ENCODE data around the gene FDPS. TPM values are rescaled to one million over a fixed set of nuclear protein-coding genes. Genes with fewer than 3 reads are reported as not detected.

The FDPS gene
- total RNA-seq, 1 experiment from 2014 or later, result 228 TPM

DNA sequence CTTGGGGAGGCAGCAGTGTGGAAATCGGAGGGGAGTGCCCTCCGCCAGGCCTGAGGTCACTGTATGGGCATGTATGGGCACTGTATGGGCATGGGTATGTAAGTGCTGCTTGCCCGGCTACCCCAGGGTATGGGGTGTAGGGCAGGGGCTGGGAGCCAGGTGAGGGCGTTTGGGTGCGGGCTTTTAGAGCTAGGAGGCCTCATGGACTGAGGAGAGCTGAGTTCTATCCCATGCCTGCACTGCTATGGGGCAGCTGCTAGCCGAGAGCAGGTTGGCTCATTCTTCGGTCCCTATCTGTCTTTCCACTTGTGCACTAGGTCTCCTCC is 12.8 kb upstream of the FDPS start:
- intact Hi-C loops (cut with micrococcal nuclease; ENCODE audit: unreplicated experiment), result no loop called here
- no peak overlapping the region for H3K27ac Mint-ChIP-seq (ENCODE audit: unreplicated experiment)
- no peak overlapping the region for H3K4me3 Mint-ChIP-seq (ENCODE audit: unreplicated experiment)
- no peak for DNase-seq
- no peaks in the 10 kb centered on the region for H3K4me1 Mint-ChIP-seq (ENCODE audit: low read depth, unreplicated experiment)
- H3K9me3 ChIP-seq, result no peaks in the 10 kb centered on the region
- TF ChIP-seq, protein P1, sequence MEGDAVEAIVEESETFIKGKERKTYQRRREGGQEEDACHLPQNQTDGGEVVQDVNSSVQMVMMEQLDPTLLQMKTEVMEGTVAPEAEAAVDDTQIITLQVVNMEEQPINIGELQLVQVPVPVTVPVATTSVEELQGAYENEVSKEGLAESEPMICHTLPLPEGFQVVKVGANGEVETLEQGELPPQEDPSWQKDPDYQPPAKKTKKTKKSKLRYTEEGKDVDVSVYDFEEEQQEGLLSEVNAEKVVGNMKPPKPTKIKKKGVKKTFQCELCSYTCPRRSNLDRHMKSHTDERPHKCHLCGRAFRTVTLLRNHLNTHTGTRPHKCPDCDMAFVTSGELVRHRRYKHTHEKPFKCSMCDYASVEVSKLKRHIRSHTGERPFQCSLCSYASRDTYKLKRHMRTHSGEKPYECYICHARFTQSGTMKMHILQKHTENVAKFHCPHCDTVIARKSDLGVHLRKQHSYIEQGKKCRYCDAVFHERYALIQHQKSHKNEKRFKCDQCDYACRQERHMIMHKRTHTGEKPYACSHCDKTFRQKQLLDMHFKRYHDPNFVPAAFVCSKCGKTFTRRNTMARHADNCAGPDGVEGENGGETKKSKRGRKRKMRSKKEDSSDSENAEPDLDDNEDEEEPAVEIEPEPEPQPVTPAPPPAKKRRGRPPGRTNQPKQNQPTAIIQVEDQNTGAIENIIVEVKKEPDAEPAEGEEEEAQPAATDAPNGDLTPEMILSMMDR (IDR thresholded peaks at IDR 0.05; ENCODE audit: insufficient read depth in 1 of 2, low read depth in 1 of 2, low read length in 1 of 2, severe bottlenecking in 1 of 2, unreplicated experiment in 1 of 2), result no peak
- ChIA-PET POLR2A (no interaction called here), CTCF (no interaction called here)
- H3K36me3 Mint-ChIP-seq (ENCODE audit: insufficient read depth, unreplicated experiment), result peaks cover 4% of the 10 kb centered on the region
- no peaks in the 10 kb centered on the region for H3K27me3 ChIP-seq (replicated peaks; ENCODE audit: control insufficient read depth, insufficient read depth, low read length)
- no peaks in the 10 kb centered on the region for H3K4me1 ChIP-seq
- BruUV-seq (replicated peaks), result no TSS peak
- H3K4me3 ChIP-seq (ENCODE audit: low read depth, low read length), result no peak overlapping the region
- H3K36me3 ChIP-seq (ENCODE audit: control insufficient read depth, insufficient read depth, low read length), result no peaks in the 10 kb centered on the region
- no peaks in the 10 kb centered on the region for H3K9me3 Mint-ChIP-seq (ENCODE audit: unreplicated experiment)
- H3K27me3 Mint-ChIP-seq (ENCODE audit: insufficient read depth, unreplicated experiment), result no peaks in the 10 kb centered on the region

DNA sequence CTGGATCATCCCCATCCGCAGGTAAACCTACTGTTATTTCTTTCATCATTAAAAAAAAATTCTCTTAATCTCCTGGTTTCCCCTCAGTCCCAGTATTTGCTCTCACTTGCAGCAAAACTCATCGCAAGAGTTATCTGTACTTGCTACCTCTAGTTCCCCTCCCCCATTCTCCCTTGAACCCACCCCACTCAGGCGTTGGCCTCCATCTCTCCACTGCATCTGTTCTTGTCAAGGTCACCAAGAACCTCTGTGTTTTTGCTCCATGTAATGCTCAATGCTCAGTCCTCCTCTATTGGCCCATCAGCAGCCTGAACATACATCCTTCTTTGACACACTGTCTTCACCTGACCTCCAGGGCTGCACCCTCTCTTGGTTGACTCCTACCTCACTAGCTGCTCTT is 12.0 kb upstream of the FDPS start:
- no peak for DNase-seq
- peaks cover under 1% of the 10 kb centered on the region for H3K36me3 Mint-ChIP-seq (ENCODE audit: insufficient read depth, unreplicated experiment)
- H3K4me1 ChIP-seq, result no peaks in the 10 kb centered on the region
- CTCF ChIA-PET, result no interaction called here
- intact Hi-C loops (cut with micrococcal nuclease; ENCODE audit: unreplicated experiment), result no loop called here
- H3K4me1 Mint-ChIP-seq (ENCODE audit: low read depth, unreplicated experiment), result no peaks in the 10 kb centered on the region
- H3K27ac Mint-ChIP-seq (ENCODE audit: unreplicated experiment), result no peak overlapping the region
- no peaks in the 10 kb centered on the region for H3K27me3 Mint-ChIP-seq (ENCODE audit: insufficient read depth, unreplicated experiment)
- no peaks in the 10 kb centered on the region for H3K27me3 ChIP-seq (replicated peaks; ENCODE audit: control insufficient read depth, insufficient read depth, low read length)
- no peaks in the 10 kb centered on the region for H3K9me3 Mint-ChIP-seq (ENCODE audit: unreplicated experiment)
- H3K4me3 Mint-ChIP-seq (ENCODE audit: unreplicated experiment), result no peak overlapping the region
- H3K4me3 ChIP-seq (ENCODE audit: low read depth, low read length), result no peak overlapping the region
- no peaks in the 10 kb centered on the region for H3K9me3 ChIP-seq
- TF ChIP-seq, protein P1 (IDR thresholded peaks at IDR 0.05; ENCODE audit: insufficient read depth in 1 of 2, low read depth in 1 of 2, low read length in 1 of 2, severe bottlenecking in 1 of 2, unreplicated experiment in 1 of 2), result no peak
- POLR2A ChIA-PET, result no interaction called here
- no peaks in the 10 kb centered on the region for H3K36me3 ChIP-seq (ENCODE audit: control insufficient read depth, insufficient read depth, low read length)
- BruUV-seq (replicated peaks), result no TSS peak

- no peak overlapping the region for H3K4me3 ChIP-seq (ENCODE audit: low read depth, low read length)
- no peak for DNase-seq
- TF ChIP-seq, protein P1 (IDR thresholded peaks at IDR 0.05; ENCODE audit: insufficient read depth in 1 of 2, low read depth in 1 of 2, low read length in 1 of 2, severe bottlenecking in 1 of 2, unreplicated experiment in 1 of 2), result no peak
- Mint-ChIP-seq H3K4me1 (ENCODE audit: low read depth, unreplicated experiment) (no peaks in the 10 kb centered on the region), H3K9me3 (ENCODE audit: unreplicated experiment) (no peaks in the 10 kb centered on the region), H3K27ac (ENCODE audit: unreplicated experiment) (no peak overlapping the region), H3K4me3 (ENCODE audit: unreplicated experiment) (no peak overlapping the region), H3K36me3 (ENCODE audit: insufficient read depth, unreplicated experiment) (no peaks in the 10 kb centered on the region), H3K27me3 (ENCODE audit: insufficient read depth, unreplicated experiment) (no peaks in the 10 kb centered on the region)
- no TSS peak for BruUV-seq (replicated peaks)
- no peaks in the 10 kb centered on the region for H3K9me3 ChIP-seq
- H3K27me3 ChIP-seq (replicated peaks; ENCODE audit: control insufficient read depth, insufficient read depth, low read length), result no peaks in the 10 kb centered on the region
- intact Hi-C loops (cut with micrococcal nuclease; ENCODE audit: unreplicated experiment), result no loop called here
- ChIA-PET CTCF (no interaction called here), POLR2A (no interaction called here)
- H3K4me1 ChIP-seq, result no peaks in the 10 kb centered on the region
- H3K36me3 ChIP-seq (ENCODE audit: control insufficient read depth, insufficient read depth, low read length), result no peaks in the 10 kb centered on the region
These were observed 11.3 kb upstream of the FDPS start for GRCh38 chr1:155297384-155297783.
